Keratinocyte (primary cell): Measurements from ENCODE around the gene GOPC. TPM values are rescaled to one million over a fixed set of nuclear protein-coding genes. Genes with fewer than 3 reads are reported as not detected.

Source experiments
- DNase-seq: peaks from one replicate; pipeline ENCODE4 v3.0.0-alpha.2; 2011; ENCODE audit warnings: low read depth, missing footprints, low spot score
- FAIRE-seq: peaks from 2 replicates; lab custom pipeline; 2011; peaks lifted over from hg19 to GRCh38; lab: Jason Lieb, UNC
- H2AFZ ChIP-seq: 2 replicates; pipeline ENCODE4 v1.6.0; 2012; ENCODE audit warnings: low read length, control low read depth, inconsistent platforms; ENCODE audit not compliant: control insufficient read depth
- H3K27ac ChIP-seq: 2 replicates; pipeline ENCODE4 v1.5.1; 2011; ENCODE audit warnings: low read length; ENCODE audit not compliant: control insufficient read depth, insufficient read depth
- H3K27me3 ChIP-seq: 3 replicates; pipeline ENCODE4 v1.6.0; 2011; ENCODE audit warnings: low read length; ENCODE audit not compliant: control insufficient read depth, insufficient read depth; ENCODE audit errors: extremely low read depth
- H3K36me3 ChIP-seq, 2 experiments: 2 replicates in 1 of 2; 3 replicates in 1 of 2; pipeline ENCODE4 v1.5.1; 2011; ENCODE audit warnings: low read length in 2 of 2, mild to moderate bottlenecking in 1 of 2; ENCODE audit not compliant: control insufficient read depth in 2 of 2, insufficient read depth in 2 of 2; ENCODE audit errors: extremely low read depth in 1 of 2
- H3K4me1 ChIP-seq: 3 replicates; pipeline ENCODE4 v1.5.1; 2011; ENCODE audit warnings: low read length; ENCODE audit not compliant: control insufficient read depth, insufficient read depth; ENCODE audit errors: extremely low read depth
- H3K4me2 ChIP-seq: 3 replicates; pipeline ENCODE4 v1.6.0; 2011; ENCODE audit warnings: low read depth, low read length; ENCODE audit not compliant: control insufficient read depth, insufficient read depth; ENCODE audit errors: extremely low read depth
- H3K4me3 ChIP-seq, 3 experiments: fragments of 200-600 bp in 1 of 3; sonication (generic) in 1 of 3; 2 replicates in 2 of 3; 3 replicates in 1 of 3; pipeline ENCODE4 v1.5.1; 2011 to 2016; ENCODE audit warnings: low read length in 3 of 3, mild to moderate bottlenecking in 3 of 3, control low read depth in 2 of 3, inconsistent platforms in 1 of 3, low read depth in 1 of 3, mixed read lengths in 1 of 3, mixed run types in 1 of 3, moderate library complexity in 1 of 3; ENCODE audit not compliant: control insufficient read depth in 2 of 3, insufficient read depth in 2 of 3; ENCODE audit errors: extremely low read depth in 1 of 3
- H3K79me2 ChIP-seq: 2 replicates; pipeline ENCODE4 v1.6.0; 2012; ENCODE audit warnings: low read length; ENCODE audit not compliant: control insufficient read depth, insufficient read depth
- H3K9ac ChIP-seq: 3 replicates; pipeline ENCODE4 v1.6.0; 2011; ENCODE audit warnings: low read length; ENCODE audit not compliant: control insufficient read depth, insufficient read depth; ENCODE audit errors: extremely low read depth
- H3K9me1 ChIP-seq: 3 replicates; pipeline ENCODE4 v1.6.0; 2011; ENCODE audit warnings: low read length; ENCODE audit not compliant: control insufficient read depth, insufficient read depth; ENCODE audit errors: extremely low read depth
- H3K9me3 ChIP-seq: 2 replicates; pipeline ENCODE4 v1.5.1; 2012; ENCODE audit warnings: low read depth, low read length; ENCODE audit not compliant: control insufficient read depth
- H4K20me1 ChIP-seq: 3 replicates; pipeline ENCODE4 v1.6.0; 2011; ENCODE audit warnings: low read length; ENCODE audit not compliant: control insufficient read depth, insufficient read depth; ENCODE audit errors: extremely low read depth
- EZH2 ChIP-seq: IDR thresholded peaks from one replicate; pipeline ENCODE4 v1.6.1; 2012; ENCODE audit warnings: inconsistent platforms, mild to moderate bottlenecking, low read length, moderate library complexity
- dilution Hi-C: fragments of 300-500 bp; cut with MboI; formaldehyde crosslinking; loops from one replicate; pipeline ENCODE4 v1.7.0; 2020; ENCODE audit warnings: low sequenced_read_pairs; ENCODE audit not compliant: extremely low pct_ligation_motif_present
- polyA plus RNA-seq, 5 experiments: library from polyadenylated mRNA; depleted of rRNA in 3 of 5; stranded (reverse) in 3 of 5; stranded (forward) in 1 of 5; unstranded in 1 of 5; fragments of >200 nt; gene quantifications; 1 replicate in 1 of 5; 2 replicates in 3 of 5; 3 replicates in 1 of 5; pipeline versions ENCODE4 v1.2.1 to v1.2.3, GENCODE V29; 2011 to 2012; ENCODE audit warnings: missing spikeins in 2 of 5, low read depth in 1 of 5, low replicate concordance in 1 of 5
- TF ChIP-seq, protein P1 (sequence below), 3 experiments: IDR thresholded peaks in 1 of 3; conservative IDR thresholded peaks in 1 of 3; optimal IDR thresholded peaks in 1 of 3; 2 replicates in 2 of 3; 3 replicates in 1 of 3; pipeline versions ENCODE3 to v1.5.1; 2011; ENCODE audit warnings: low read length in 3 of 3, mild to moderate bottlenecking in 3 of 3, moderate library complexity in 2 of 3, control low read depth in 1 of 3, inconsistent platforms in 1 of 3; ENCODE audit not compliant: insufficient read depth in 2 of 3; ENCODE audit errors: extremely low read depth in 1 of 3

GOPC gene
- polyA plus RNA-seq, 1 donor (not counting 4 experiments of a cell fraction or from before 2014, with no cell fraction given), result 33.9 TPM

DNA sequence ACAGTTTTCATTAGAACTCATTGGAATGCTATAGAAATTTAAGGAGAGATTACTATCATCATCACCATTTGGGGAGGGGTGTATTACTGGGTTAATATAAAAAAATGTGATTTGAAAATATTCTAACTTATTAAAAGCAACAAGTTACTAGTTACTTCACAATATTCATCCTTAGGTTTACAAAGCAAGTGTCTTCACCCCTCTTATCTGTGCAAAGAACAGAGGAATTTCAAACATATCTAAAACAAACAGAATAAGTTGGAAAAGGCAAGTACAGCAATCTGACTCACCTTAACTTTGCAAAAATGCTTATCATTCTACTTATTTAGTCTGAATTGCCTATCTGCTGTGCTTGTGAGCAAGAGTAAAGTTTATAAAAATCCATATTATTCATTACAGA is 87.0 kb downstream of the GOPC start:
- H2AFZ ChIP-seq, result no peak overlapping the region
- H3K9me3 ChIP-seq, result no peaks in the 10 kb centered on the region
- FAIRE-seq (no peak), DNase-seq (no peak)
- H3K4me2 ChIP-seq, result no peak overlapping the region
- no peaks in the 10 kb centered on the region for H3K9me1 ChIP-seq
- no peaks in the 10 kb centered on the region for H4K20me1 ChIP-seq
- dilution Hi-C loops, result no loop called here
- H3K36me3 ChIP-seq, result peaks cover 0 to 3% of the 10 kb centered on the region in 2 experiments
- H3K4me1 ChIP-seq, result peaks cover 13% of the 10 kb centered on the region
- H3K9ac ChIP-seq, result no peak overlapping the region
- H3K79me2 ChIP-seq, result peaks cover 2% of the 10 kb centered on the region
- TF ChIP-seq EZH2, result no peak
- TF ChIP-seq, protein P1, sequence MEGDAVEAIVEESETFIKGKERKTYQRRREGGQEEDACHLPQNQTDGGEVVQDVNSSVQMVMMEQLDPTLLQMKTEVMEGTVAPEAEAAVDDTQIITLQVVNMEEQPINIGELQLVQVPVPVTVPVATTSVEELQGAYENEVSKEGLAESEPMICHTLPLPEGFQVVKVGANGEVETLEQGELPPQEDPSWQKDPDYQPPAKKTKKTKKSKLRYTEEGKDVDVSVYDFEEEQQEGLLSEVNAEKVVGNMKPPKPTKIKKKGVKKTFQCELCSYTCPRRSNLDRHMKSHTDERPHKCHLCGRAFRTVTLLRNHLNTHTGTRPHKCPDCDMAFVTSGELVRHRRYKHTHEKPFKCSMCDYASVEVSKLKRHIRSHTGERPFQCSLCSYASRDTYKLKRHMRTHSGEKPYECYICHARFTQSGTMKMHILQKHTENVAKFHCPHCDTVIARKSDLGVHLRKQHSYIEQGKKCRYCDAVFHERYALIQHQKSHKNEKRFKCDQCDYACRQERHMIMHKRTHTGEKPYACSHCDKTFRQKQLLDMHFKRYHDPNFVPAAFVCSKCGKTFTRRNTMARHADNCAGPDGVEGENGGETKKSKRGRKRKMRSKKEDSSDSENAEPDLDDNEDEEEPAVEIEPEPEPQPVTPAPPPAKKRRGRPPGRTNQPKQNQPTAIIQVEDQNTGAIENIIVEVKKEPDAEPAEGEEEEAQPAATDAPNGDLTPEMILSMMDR (optimal IDR thresholded peaks at IDR 0.05 in 1 of 3, IDR thresholded peaks at IDR 0.05 in 1 of 3, conservative IDR thresholded peaks at IDR 0.05 in 1 of 3; ENCODE audit: extremely low read depth in 1 of 3, insufficient read depth in 2 of 3, low read length in 3 of 3), result no peak
- no peak overlapping the region for H3K4me3 ChIP-seq
- no peak overlapping the region for H3K27ac ChIP-seq
- no peaks in the 10 kb centered on the region for H3K27me3 ChIP-seq

GRCh38 chr6:117514655-117515054 is 87.7 kb downstream of the GOPC start:
- dilution Hi-C loops, result no loop called here
- Histone ChIP-seq H2AFZ (no peak overlapping the region), H3K79me2 (peaks cover 2% of the 10 kb centered on the region)

More at GRCh38 chr6:117514655-117515054, 87.7 kb downstream of the GOPC start:
- Histone ChIP-seq H3K36me3 (peaks cover 0 to 3% of the 10 kb centered on the region in 2 experiments), H3K4me1 (peaks cover 13% of the 10 kb centered on the region), H3K9me1 (no peaks in the 10 kb centered on the region), H3K4me3 (no peak overlapping the region), H3K4me2 (no peak overlapping the region), H3K27me3 (no peaks in the 10 kb centered on the region), H3K9ac (no peak overlapping the region), H3K9me3 (no peaks in the 10 kb centered on the region), H3K27ac (no peak overlapping the region), H4K20me1 (no peaks in the 10 kb centered on the region)
- no peak for FAIRE-seq
- TF ChIP-seq EZH2, result no peak
- TF ChIP-seq, protein P1 (optimal IDR thresholded peaks at IDR 0.05 in 1 of 3, IDR thresholded peaks at IDR 0.05 in 1 of 3, conservative IDR thresholded peaks at IDR 0.05 in 1 of 3; ENCODE audit: extremely low read depth in 1 of 3, insufficient read depth in 2 of 3, low read length in 3 of 3), result no peak
- no peak for DNase-seq
